T-helper 1 cell treated with Interleukin-12 subunit alpha and Interleukin-12 subunit beta and Interleukin-4 antibody, amounts not matched to agents 30 μg/mL and 1 μg/mL, for 36 hours (primary cell): ENCODE results near the gene CDK5RAP2.

Experiments used
- H3K27ac Mint-ChIP-seq: one replicate; pipeline ENCODE4 v1.8.0; 2021; ENCODE audit warnings: mild to moderate bottlenecking, mixed read lengths
- H3K27me3 Mint-ChIP-seq: one replicate; pipeline ENCODE4 v1.8.0; 2021; ENCODE audit warnings: low read depth, mixed read lengths
- H3K36me3 Mint-ChIP-seq: one replicate; pipeline ENCODE4 v1.8.0; 2021; ENCODE audit warnings: low read depth, mixed read lengths
- H3K4me1 Mint-ChIP-seq: one replicate; pipeline ENCODE4 v1.8.0; 2021; ENCODE audit warnings: low read depth, mixed read lengths
- H3K4me3 Mint-ChIP-seq: one replicate; pipeline ENCODE4 v1.8.0; 2021; ENCODE audit warnings: mild to moderate bottlenecking, moderate library complexity, mixed read lengths
- H3K9me3 Mint-ChIP-seq: one replicate; pipeline ENCODE4 v1.8.0; 2021; ENCODE audit warnings: mixed read lengths

The CDK5RAP2 gene

GRCh38 chr9:120388003-120388855, 191.7 kb downstream of the CDK5RAP2 start:
- H3K27me3 Mint-ChIP-seq, result no peaks in the 10 kb centered on the region
- no peak overlapping the region for H3K27ac Mint-ChIP-seq
- peaks cover 18% of the 10 kb centered on the region for H3K36me3 Mint-ChIP-seq
- H3K4me3 Mint-ChIP-seq, result no peak overlapping the region
- no peaks in the 10 kb centered on the region for H3K4me1 Mint-ChIP-seq
- H3K9me3 Mint-ChIP-seq, result no peaks in the 10 kb centered on the region

DNA sequence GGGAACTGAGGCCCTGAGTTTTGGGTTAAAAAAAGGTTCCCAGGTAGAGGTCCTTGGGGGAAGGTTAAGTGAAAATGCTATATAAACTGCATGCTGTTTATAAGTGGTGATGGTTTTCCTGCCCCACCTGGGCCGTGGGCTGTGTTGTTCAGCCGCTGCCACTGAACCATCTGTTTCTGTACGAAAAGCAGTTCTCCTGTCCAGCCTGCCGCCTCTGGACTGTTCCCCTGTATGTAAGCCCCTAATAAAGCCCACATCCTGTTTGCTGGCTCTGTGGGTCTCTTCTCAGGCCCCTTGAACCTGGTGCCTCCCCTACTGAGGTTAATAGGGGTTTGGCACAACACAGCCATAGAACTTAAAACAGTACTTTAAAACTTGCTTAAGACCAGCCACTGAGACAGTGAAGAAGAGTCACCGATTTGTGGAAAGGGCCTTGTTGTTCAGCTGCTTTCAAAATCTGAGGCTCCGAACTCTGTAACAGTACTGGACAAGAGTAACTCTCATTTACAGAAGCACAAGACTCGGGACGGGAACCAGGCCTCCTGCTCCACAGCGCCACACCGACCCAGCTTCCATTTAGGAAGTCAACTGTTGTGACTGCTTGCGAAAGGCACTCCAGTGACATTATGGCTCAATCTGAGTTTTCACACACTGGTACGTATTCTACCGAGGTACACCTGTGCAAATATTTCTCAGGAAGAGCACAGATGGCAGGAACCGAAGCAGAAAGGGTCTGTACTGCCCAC, 192.5 kb downstream of the CDK5RAP2 start:
- H3K9me3 Mint-ChIP-seq, result no peaks in the 10 kb centered on the region
- H3K27ac Mint-ChIP-seq, result no peak overlapping the region
- no peaks in the 10 kb centered on the region for H3K27me3 Mint-ChIP-seq
- no peaks in the 10 kb centered on the region for H3K4me1 Mint-ChIP-seq
- no peak overlapping the region for H3K4me3 Mint-ChIP-seq
- H3K36me3 Mint-ChIP-seq, result peaks cover 10% of the 10 kb centered on the region

DNA sequence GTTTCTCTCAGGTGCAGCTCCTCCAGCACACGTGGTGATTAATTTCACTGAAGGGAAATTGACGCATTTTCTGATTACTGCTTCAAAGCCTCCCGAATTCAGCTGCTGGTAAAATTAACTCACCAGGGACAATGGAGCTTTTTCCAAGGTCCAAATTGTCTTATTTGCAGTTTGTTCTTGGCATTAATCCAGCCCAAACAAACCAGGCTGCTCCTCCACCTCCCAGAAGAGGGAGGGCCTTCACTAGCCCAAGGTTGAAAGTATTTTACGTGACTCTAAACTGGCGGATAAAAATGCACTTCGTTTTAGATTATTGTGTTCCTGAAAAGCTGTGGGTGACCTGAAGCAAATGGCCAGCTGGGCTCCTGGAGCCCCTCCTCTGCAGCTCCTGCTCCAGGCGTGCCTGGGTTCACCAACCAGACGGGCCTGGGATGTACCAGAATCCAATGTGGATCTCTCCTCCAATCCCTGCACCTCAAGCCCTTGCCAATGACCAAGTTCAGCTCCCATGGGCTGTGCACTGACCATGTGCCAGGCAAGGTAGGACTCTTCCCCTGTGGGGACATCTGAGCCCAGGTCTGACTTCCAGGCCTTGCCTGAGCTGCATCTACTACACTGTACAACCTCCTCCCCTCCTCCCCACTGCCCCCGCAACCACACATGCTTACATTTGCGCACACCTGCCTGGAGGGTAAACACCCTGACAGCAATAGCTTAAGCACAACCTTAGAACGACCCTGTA, 193.4 kb downstream of the CDK5RAP2 start:
- H3K4me3 Mint-ChIP-seq, result no peak overlapping the region
- no peaks in the 10 kb centered on the region for H3K27me3 Mint-ChIP-seq
- no peaks in the 10 kb centered on the region for H3K9me3 Mint-ChIP-seq
- H3K36me3 Mint-ChIP-seq, result peaks cover 9% of the 10 kb centered on the region
- H3K4me1 Mint-ChIP-seq, result no peaks in the 10 kb centered on the region
- H3K27ac Mint-ChIP-seq, result no peak overlapping the region

DNA sequence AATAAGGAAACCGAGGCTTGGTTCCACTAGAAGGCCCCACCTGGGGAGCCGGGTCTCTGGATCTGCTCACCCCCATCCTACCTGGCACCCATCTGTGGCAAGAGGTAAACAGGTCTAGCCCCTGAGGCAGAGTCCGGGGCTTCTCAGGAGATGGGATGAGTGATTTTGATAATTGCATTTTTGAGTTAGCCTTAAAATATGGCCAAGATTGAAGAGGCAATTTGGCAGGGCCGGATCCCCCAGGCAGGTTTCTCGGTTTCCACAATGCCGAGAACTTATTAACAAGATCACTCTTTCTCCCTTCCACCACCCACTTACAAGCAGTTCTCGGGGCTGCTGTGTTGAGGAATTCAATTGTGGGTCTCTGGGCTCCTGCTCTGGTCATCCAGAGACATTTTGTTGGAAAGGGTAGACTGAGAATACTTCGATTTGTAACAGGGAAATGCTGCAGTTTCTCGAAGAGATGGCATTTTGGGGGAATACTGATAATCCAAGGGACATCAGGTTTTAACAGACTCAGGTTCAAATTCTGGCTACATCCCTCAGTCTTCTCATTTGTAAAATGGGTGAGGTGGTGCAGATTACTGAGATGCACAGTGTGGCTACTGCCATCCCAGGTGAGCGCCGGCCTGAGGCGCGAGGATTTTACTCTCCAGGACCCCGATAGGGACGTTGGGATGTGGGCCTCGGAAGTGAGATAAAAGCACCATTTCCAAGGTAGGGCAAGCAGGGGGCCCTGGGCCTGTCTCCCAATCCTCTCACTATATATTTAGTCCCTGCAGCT, 194.2 kb downstream of the CDK5RAP2 start:
- no peaks in the 10 kb centered on the region for H3K27me3 Mint-ChIP-seq
- no peak overlapping the region for H3K4me3 Mint-ChIP-seq
- no peak overlapping the region for H3K27ac Mint-ChIP-seq

DNA sequence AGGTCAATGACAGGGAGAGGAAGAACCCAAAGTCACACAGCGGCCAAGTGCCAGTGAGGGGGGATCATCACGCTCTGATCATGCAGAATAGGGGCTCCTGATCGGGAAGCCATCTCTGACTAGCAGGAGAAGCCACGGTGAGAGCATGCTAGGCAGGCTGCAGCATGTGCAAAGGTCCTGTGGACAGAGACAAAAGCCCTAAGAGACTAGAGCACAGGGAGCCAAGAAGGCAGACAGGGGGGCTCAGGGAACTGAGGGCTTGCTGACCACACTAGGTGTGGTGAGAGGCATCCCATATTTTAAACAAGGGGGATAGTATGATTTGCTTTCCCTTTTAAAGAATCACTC, 195.1 kb downstream of the CDK5RAP2 start:
- no peaks in the 10 kb centered on the region for H3K4me1 Mint-ChIP-seq
- H3K4me3 Mint-ChIP-seq, result no peak overlapping the region
- H3K27ac Mint-ChIP-seq, result no peak overlapping the region
- H3K27me3 Mint-ChIP-seq, result no peaks in the 10 kb centered on the region
- H3K9me3 Mint-ChIP-seq, result no peaks in the 10 kb centered on the region
- H3K36me3 Mint-ChIP-seq, result peaks cover 7% of the 10 kb centered on the region

More for the DNA sequence above, 194.2 kb downstream of the CDK5RAP2 start:
- no peaks in the 10 kb centered on the region for H3K9me3 Mint-ChIP-seq
- H3K36me3 Mint-ChIP-seq, result peaks cover 7% of the 10 kb centered on the region
- no peaks in the 10 kb centered on the region for H3K4me1 Mint-ChIP-seq

GRCh38 chr9:120383999-120384924, 195.7 kb downstream of the CDK5RAP2 start:
- no peak overlapping the region for H3K27ac Mint-ChIP-seq
- no peaks in the 10 kb centered on the region for H3K4me1 Mint-ChIP-seq
- H3K36me3 Mint-ChIP-seq, result peaks cover 7% of the 10 kb centered on the region
- no peaks in the 10 kb centered on the region for H3K27me3 Mint-ChIP-seq
- no peaks in the 10 kb centered on the region for H3K9me3 Mint-ChIP-seq
- H3K4me3 Mint-ChIP-seq, result no peak overlapping the region

DNA sequence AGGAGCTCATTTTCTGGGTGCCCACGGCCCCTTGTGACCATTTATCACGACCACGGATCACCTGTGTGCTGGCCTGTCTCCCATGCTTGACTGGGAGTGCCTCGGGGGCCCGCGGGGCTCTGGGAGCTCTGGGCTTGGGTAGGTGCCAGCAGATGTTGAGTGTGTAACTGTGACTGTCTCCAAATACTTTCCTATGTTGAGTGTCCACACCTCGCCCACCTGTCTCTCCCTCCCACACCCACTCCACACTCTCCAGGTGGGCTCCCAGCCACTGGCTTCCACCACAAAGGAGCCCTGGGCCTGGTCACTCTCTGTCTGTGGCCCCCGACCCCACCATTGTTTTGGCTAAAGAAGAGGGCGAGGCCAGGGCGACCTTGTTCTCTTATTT, 196.4 kb downstream of the CDK5RAP2 start:
- Mint-ChIP-seq H3K27me3 (no peaks in the 10 kb centered on the region), H3K9me3 (no peaks in the 10 kb centered on the region), H3K36me3 (peaks cover 2% of the 10 kb centered on the region), H3K4me3 (no peak overlapping the region), H3K4me1 (no peaks in the 10 kb centered on the region), H3K27ac (no peak overlapping the region)

- no peaks in the 10 kb centered on the region for H3K36me3 Mint-ChIP-seq
- H3K27ac Mint-ChIP-seq, result no peak overlapping the region
- no peaks in the 10 kb centered on the region for H3K27me3 Mint-ChIP-seq
- no peaks in the 10 kb centered on the region for H3K4me1 Mint-ChIP-seq
- no peak overlapping the region for H3K4me3 Mint-ChIP-seq
- no peaks in the 10 kb centered on the region for H3K9me3 Mint-ChIP-seq
These were observed 197.5 kb downstream of the CDK5RAP2 start for GRCh38 chr9:120382453-120382852.

- Mint-ChIP-seq H3K27me3 (no peaks in the 10 kb centered on the region), H3K27ac (no peak overlapping the region), H3K9me3 (peaks cover 2% of the 10 kb centered on the region), H3K4me3 (no peak overlapping the region), H3K4me1 (no peaks in the 10 kb centered on the region), H3K36me3 (no peaks in the 10 kb centered on the region)
These were observed 198.1 kb downstream of the CDK5RAP2 start for GRCh38 chr9:120381839-120382238.

GRCh38 chr9:120379611-120380010, 200.4 kb downstream of the CDK5RAP2 start:
- Mint-ChIP-seq H3K4me3 (no peak overlapping the region), H3K27ac (no peak overlapping the region), H3K9me3 (peaks cover 9% of the 10 kb centered on the region), H3K4me1 (no peaks in the 10 kb centered on the region), H3K27me3 (no peaks in the 10 kb centered on the region), H3K36me3 (no peaks in the 10 kb centered on the region)

GRCh38 chr9:120378680-120379079, 201.3 kb downstream of the CDK5RAP2 start:
- Mint-ChIP-seq H3K9me3 (peaks cover 9% of the 10 kb centered on the region), H3K4me1 (no peaks in the 10 kb centered on the region)

GRCh38 chr9:120377268-120378159, 202.5 kb downstream of the CDK5RAP2 start:
- H3K27me3 Mint-ChIP-seq, result no peaks in the 10 kb centered on the region
- H3K36me3 Mint-ChIP-seq, result no peaks in the 10 kb centered on the region
- H3K9me3 Mint-ChIP-seq, result peaks cover 9% of the 10 kb centered on the region
- no peak overlapping the region for H3K27ac Mint-ChIP-seq
- no peak overlapping the region for H3K4me3 Mint-ChIP-seq
- H3K4me1 Mint-ChIP-seq, result no peaks in the 10 kb centered on the region

More at GRCh38 chr9:120378680-120379079, 201.3 kb downstream of the CDK5RAP2 start:
- H3K36me3 Mint-ChIP-seq, result no peaks in the 10 kb centered on the region
- no peaks in the 10 kb centered on the region for H3K27me3 Mint-ChIP-seq
- no peak overlapping the region for H3K4me3 Mint-ChIP-seq
- no peak overlapping the region for H3K27ac Mint-ChIP-seq
